Putamen (tissue), 1 donor: ENCODE data around the gene VPS35.
"Not testable (repeated sequence)": the region's sequence is repeated elsewhere in the genome, so short reads cannot be mapped to it uniquely, and the experiment has no call there.

Source experiments
- DNase-seq: peaks from one replicate; pipeline ENCODE4 v3.0.0-alpha.2; 2016; ENCODE audit warnings: low spot score

VPS35 gene

GRCh38 chr16:46658925-46659324, 30.1 kb downstream of the VPS35 start:
- peak; percentile 22 for DNase-seq

- no peak for DNase-seq
Measured at GRCh38 chr16:46651305-46651704, 37.7 kb downstream of the VPS35 start.

DNA sequence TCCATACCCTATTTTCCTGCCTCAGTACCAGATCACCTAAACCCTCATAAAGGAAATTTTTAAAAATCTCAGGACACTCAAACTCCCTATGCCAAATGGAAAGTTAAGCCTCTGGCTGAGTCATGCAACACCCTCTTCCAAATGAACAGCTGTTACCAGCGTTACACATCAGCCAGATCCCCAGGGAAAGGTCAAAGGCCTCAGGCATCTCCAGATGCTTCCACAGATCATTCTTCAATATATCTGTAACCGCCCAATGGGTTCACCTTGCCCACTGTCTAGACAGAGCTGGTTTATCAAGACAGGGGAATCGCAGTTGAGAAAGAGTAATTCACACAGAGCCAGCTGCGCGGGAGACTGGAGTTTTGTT, 38.7 kb downstream of the VPS35 start:
- DNase-seq = no peak

DNA sequence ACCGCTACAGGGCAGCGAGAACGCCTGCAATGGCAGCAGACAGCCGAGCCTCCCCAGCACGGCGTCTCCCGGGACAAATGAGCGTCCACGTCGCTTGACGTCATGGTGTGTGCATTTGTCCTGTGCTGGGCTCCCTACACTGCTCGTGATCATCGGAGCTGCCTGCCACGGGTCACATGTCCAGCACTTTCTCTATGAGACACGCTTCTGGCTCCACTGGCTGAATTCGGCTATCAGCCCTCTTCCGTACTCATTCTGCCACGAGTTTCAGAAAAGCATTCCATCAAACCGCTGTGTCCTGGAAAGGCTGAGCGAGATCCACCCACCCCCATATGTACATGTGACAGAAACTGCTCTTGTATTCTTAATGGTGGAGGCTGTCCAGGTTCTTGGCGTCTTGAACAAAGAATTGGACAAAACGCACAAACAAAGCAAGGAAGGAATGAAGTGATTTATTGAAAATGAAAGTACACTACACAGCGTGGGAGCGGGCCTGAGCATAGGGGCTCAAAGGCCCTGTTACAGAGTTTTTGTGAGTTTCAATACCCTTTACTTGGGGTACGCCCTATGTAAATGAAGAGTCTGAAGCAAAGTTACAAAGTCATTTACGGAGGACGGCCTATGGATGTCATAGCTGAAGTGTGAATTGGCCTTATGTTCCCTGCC, 39.3 kb downstream of the VPS35 start:
- DNase-seq = no peak

- DNase-seq = no peak
Measured at GRCh38 chr16:46648656-46649055, 40.3 kb downstream of the VPS35 start.

DNA sequence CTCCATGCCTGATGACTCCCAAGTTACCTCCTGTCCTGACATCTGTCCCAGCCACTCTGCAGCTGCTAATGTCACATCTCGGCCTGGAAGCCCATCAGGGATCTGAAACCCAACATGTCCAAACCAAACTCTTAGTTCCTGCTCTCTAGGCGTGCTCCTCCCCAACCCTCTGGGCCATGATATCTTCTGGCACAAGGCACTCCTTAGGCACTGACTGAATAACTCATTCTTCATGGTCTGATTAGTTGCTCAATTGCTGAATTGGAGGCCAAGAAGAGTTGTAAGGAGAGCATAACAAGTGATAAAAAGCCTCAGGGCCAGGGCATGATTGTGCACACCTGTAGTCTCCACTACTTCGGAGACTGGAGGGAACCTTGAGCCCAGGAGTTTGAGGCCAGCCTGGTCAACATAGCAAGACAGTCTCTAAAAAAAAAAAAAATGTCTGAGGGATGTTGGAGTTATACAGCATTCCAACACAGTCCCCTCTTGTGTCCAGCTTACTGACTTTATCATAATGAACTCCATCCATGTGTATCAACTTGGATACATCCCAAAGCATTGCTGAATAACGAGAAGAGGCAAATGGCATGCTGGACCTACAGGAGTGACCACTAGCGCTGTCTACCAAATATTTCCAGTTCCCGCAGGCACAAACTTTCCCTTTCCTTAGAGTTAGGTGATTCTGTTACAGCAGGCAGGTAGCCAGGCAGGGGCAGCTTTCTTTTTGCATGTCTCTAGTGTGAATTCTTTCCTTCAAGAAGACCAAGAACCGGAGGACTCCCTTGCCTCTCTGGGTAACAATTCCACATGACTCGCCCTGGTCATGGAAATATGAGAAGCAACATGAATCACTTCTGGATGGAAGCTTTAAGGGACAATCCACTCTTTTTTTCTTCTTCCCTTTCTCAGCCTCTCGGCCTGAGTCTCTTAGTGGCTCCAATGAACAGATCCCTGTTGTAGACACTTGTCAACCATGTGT, 49.7 kb downstream of the VPS35 start:
- DNase-seq = no peak

DNA sequence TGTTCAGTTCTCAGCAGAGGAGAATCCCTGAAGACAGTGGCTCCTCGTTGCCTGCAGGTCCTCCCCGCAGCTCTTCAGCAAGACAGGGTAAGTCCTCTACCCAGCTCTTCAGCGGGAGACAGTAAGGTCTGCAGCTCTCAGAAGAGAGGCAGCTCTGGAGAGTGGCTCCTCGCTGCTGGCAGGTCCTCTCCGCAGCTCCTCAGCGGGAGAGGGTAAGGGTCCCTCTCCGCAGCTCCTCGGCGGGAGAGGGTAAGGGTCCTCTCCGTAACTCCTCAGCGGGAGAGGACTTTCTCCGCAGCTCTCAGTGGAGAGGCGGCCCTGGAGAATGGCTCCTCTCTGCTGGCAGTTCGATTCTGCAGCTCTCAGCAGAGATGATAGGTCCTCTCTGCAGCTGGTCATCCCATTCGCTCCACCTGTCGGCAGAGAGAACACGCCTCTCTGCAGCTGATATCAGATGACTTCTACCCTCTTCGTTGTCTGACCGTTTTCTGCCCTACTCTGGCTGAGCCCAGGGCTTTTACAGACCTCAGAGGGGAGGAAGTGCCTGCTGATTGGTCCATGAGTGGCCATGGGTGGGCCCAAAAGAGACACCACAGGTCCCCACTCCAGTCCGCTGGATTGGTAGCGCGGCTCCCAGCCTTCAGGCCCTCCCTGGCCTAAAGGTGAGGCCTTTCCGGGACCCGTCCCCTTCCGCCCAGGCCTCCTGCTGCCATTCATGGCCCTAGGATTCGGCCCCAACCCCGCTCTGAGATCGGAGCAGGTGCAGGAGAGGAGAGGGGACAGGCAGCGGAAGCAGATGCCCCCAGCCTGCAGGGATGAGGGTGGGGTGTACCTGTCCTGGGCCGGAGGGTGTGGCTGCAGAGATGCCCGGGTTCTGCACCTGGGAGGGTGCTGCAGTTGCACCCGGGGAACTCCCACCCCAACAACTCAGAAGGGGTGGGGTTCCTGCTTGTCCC, 55.9 kb downstream of the VPS35 start:
- DNase-seq = no peak

- DNase-seq = no peak
Measured at GRCh38 chr16:46629331-46630219, 59.4 kb downstream of the VPS35 start.

GRCh38 chr16:46627746-46628145, 61.2 kb downstream of the VPS35 start:
- DNase-seq = no peak

DNA sequence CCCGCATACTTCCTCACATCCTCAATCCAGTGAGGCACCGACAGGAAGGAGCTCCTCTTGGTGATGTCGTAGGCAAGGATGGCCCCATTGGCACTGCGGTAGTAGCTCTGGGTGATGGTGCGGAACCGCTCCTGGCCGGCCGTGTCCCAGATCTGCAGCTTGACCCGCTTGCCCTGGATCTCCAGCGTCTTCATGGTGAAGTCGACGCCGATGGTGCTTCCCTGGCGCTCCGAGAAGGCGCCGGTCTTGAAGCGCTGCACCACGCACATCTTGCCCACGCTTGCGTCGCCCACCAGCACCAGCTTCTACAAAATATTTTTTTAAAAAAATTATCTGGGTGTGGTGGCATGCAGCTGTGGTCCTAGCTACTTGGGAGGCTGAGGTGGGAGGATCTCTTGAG, 62.3 kb downstream of the VPS35 start:
- DNase-seq = not testable (repeated sequence)

DNA sequence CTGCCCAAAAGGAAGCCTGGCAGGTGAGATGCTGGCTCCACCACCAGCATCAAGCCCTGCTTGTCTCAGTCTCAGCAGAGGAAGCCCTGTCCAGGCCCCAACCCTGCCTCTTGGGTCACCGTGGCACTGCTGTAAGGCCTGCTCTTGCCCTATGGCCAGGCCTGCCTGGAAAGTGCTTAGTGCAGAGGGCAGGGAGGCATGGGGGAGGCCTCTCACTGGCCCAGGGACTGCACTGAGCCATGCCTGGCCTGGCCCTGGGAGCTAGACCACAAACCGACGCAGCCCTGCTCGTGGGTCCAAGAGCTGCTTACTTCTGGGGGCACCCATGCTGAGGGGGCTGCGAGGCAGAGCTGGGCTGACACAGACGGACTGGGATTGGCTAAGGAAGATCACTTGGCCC, 64.1 kb downstream of the VPS35 start:
- DNase-seq = not testable (repeated sequence)

DNA sequence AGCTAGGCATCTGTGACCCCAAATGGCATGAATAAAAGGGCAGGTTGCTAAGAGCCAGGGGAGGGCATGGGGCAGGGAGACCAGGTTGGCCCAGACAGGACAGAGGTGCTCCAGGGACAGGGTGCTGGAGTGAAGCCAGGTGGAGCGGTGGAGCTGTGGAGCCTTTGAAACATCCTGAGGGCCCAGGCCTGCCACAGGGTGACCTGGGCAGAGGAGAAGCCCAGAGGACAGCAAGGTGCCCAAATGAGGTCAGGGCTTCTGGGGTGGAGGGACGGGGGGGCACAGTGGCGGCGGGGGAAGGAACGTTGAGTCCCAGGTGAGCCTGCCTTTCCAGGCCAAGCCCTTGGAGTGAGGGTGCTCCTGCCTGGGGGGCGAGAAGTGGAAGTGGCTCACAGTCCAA, 65.3 kb downstream of the VPS35 start:
- DNase-seq = not testable (repeated sequence)

DNA sequence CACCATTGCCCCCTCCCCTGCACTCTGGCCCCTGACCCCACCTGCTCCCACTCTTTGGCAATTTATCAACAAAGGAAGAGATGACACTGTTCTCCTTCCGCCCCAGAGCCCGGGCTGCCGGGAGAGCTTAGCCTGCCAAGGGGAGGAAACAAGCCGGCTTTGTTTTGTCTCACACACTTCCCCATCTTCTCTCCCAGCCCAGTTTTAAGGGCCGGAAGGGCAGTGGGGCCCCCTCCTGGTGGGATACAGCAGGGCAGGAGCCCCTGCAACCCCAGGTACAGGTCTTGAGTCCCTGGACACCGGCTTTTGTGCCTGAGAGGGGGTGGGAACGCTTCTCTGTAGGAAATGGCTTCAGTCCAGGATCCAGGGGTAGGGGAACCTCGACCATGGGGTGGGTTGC, 65.7 kb downstream of the VPS35 start:
- not testable (repeated sequence) for DNase-seq

GRCh38 chr16:46621934-46622676, 66.9 kb downstream of the VPS35 start:
- no peak for DNase-seq

GRCh38 chr16:46621006-46621933, 67.7 kb downstream of the VPS35 start, which contains the start of gene SHCBP1:
Gene SHCBP1, minus strand, starts transcription at chr16:46621379. Its CDS starts 20 bp downstream, at chr16:46621359.
- DNase-seq = peak; percentile 75

DNA sequence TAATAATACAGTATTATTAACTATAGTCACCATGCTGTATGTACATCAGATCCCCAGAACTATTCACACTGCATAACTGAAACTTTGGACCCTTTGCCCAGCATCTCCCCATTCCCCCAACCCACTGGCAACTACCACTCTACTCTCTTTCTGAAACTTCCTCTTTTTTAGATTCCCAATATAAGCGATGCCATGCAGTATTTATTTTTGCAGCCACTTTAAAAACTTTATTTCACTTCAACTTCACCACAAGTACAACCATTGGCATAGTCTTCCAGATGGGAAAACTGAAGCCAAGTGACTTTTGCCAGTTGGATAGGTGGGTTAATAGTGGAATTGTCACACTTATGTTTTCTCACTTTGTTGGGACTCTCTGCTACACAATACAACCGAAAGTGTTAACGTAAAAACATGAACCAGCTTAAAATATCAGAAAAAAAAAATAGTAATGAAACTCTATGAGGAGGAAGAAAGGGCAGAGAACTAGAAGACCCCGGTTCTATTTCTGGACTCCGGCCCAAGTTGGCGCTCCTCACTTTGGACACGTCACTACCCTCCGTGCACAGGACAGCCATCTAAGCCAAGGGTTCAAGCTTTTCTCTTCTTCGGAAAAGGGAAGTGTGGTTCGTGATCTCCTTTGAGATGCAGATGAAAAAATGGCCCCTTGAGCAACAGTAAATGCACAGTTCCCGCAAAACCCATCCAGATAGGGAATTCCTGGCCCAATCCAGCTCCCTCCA, 68.5 kb downstream of the VPS35 start:
- DNase-seq = no peak

DNA sequence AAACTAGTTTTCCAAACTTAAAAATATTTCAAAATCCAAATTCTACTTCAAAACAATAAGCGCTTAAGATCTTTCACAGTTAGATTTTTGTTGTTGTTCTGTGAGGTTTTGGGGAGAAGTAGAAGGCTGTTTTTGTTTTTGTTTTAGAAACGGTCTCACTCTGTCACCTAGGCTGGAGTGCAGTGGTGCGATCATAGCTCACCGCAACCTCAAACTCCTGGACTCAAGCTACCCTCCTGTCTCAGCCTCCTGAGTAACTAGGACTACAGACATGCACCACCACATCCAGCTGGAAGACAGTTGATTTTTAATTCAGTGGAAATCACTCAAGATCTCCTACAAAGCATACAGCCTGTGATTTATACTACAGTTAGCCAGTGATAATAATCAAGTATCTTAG, 70.5 kb downstream of the VPS35 start:
- DNase-seq = no peak

GRCh38 chr16:46614006-46614405, 75.0 kb downstream of the VPS35 start:
- DNase-seq = no peak
